Neutrophil (primary cell): ENCODE results near the gene LRRC27.

ENCODE experiments used
- H3K27ac ChIP-seq: fragments of 200-600 bp; sonication (generic); 2 replicates; pipeline ENCODE4 v1.5.1; 2016; ENCODE audit warnings: mild to moderate bottlenecking, moderate library complexity
- H3K27me3 ChIP-seq: fragments of 200-600 bp; sonication (generic); 2 replicates; pipeline ENCODE4 v1.6.0; 2016; ENCODE audit warnings: mild to moderate bottlenecking
- H3K36me3 ChIP-seq: fragments of 200-600 bp; sonication (generic); 2 replicates; pipeline ENCODE4 v1.5.1; 2017
- H3K4me1 ChIP-seq, 2 experiments: fragments of 200-600 bp in 1 of 2; sonication (generic) in 1 of 2; 1 replicate in 1 of 2; 2 replicates in 1 of 2; pipeline versions ENCODE4 v1.5.1 to v1.6.1; 2013 to 2016; ENCODE audit warnings: low read depth in 1 of 2, low read length in 1 of 2, mild to moderate bottlenecking in 1 of 2, moderate library complexity in 1 of 2; ENCODE audit not compliant: control insufficient read depth in 1 of 2, insufficient read depth in 1 of 2
- H3K4me3 ChIP-seq, 2 experiments: fragments of 200-600 bp in 1 of 2; sonication (generic) in 1 of 2; 1 replicate in 1 of 2; 2 replicates in 1 of 2; pipeline ENCODE4 v1.5.1; 2013 to 2016; ENCODE audit warnings: low read depth in 1 of 2, low read length in 1 of 2, mild to moderate bottlenecking in 1 of 2, moderate library complexity in 1 of 2
- H3K9me3 ChIP-seq: fragments of 200-600 bp; sonication (generic); 2 replicates; pipeline ENCODE4 v1.5.1; 2016
- CTCF ChIP-seq: fragments of 200-600 bp; sonication (generic); IDR thresholded peaks from 2 replicates; pipeline ENCODE4 v1.5.1; 2016; ENCODE audit warnings: antibody characterized with exemption

LRRC27 gene

GRCh38 chr10:132392811-132393694, 61.1 kb downstream of the LRRC27 start:
- no peaks in the 10 kb centered on the region for H3K9me3 ChIP-seq
- H3K4me3 ChIP-seq = no peak overlapping the region
- no peaks in the 10 kb centered on the region for H3K36me3 ChIP-seq
- peaks cover 42% of the 10 kb centered on the region for H3K27me3 ChIP-seq
- TF ChIP-seq CTCF = no peak
- H3K4me1 ChIP-seq = peaks cover 10 to 27% of the 10 kb centered on the region in 2 experiments
- no peak overlapping the region for H3K27ac ChIP-seq

- no peak overlapping the region for H3K4me3 ChIP-seq
- H3K27ac ChIP-seq = no peak overlapping the region
- peaks cover 42% of the 10 kb centered on the region for H3K27me3 ChIP-seq
- no peak for TF ChIP-seq CTCF
- H3K4me1 ChIP-seq = peaks cover 16 to 34% of the 10 kb centered on the region in 2 experiments
- H3K9me3 ChIP-seq = no peaks in the 10 kb centered on the region
- no peaks in the 10 kb centered on the region for H3K36me3 ChIP-seq
These were observed 61.7 kb downstream of the LRRC27 start for GRCh38 chr10:132393695-132394181.

- Histone ChIP-seq H3K27ac (no peak overlapping the region), H3K27me3 (peaks cover 36% of the 10 kb centered on the region), H3K36me3 (no peaks in the 10 kb centered on the region), H3K9me3 (no peaks in the 10 kb centered on the region), H3K4me3 (no peak overlapping the region), H3K4me1 (peaks cover 16 to 37% of the 10 kb centered on the region in 2 experiments)
- no peak for TF ChIP-seq CTCF
These were observed 62.3 kb downstream of the LRRC27 start for GRCh38 chr10:132394201-132394811.

GRCh38 chr10:132394936-132395703, 63.1 kb downstream of the LRRC27 start:
- Histone ChIP-seq H3K4me3 (no peak overlapping the region), H3K9me3 (no peaks in the 10 kb centered on the region), H3K36me3 (no peaks in the 10 kb centered on the region), H3K4me1 (peaks cover 22 to 45% of the 10 kb centered on the region in 2 experiments), H3K27me3 (peaks cover 28% of the 10 kb centered on the region), H3K27ac (peak overlapping the region; percentile 69)
- no peak for TF ChIP-seq CTCF

- H3K9me3 ChIP-seq = no peaks in the 10 kb centered on the region
- peaks cover 30 to 53% of the 10 kb centered on the region in 2 experiments for H3K4me1 ChIP-seq
- H3K4me3 ChIP-seq = peak overlapping the region; percentile 52 to 61
- peak overlapping the region; percentile 69 for H3K27ac ChIP-seq
- H3K27me3 ChIP-seq = peaks cover 20% of the 10 kb centered on the region
- no peak for TF ChIP-seq CTCF
- H3K36me3 ChIP-seq = no peaks in the 10 kb centered on the region
These were observed 63.9 kb downstream of the LRRC27 start for GRCh38 chr10:132395704-132396493.
